HG03066 (cell line): ENCODE data around the gene GJC1.
"Not testable (repeated sequence)": the region's sequence is repeated elsewhere in the genome, so short reads cannot be mapped to it uniquely, and the experiment has no call there.

ENCODE experiments used
- ATAC-seq: cut with Tn5 transposase; IDR thresholded peaks from one replicate; pipeline ENCODE4 v1.9.1; 2021; ENCODE audit warnings: low read depth; ENCODE audit not compliant: unreplicated experiment

Gene GJC1

GRCh38 chr17:44763170-44763569 is 66.9 kb downstream of the GJC1 start:
- ATAC-seq: no peak

- ATAC-seq: no peak
These were observed 67.9 kb downstream of the GJC1 start for GRCh38 chr17:44761932-44762810.

DNA sequence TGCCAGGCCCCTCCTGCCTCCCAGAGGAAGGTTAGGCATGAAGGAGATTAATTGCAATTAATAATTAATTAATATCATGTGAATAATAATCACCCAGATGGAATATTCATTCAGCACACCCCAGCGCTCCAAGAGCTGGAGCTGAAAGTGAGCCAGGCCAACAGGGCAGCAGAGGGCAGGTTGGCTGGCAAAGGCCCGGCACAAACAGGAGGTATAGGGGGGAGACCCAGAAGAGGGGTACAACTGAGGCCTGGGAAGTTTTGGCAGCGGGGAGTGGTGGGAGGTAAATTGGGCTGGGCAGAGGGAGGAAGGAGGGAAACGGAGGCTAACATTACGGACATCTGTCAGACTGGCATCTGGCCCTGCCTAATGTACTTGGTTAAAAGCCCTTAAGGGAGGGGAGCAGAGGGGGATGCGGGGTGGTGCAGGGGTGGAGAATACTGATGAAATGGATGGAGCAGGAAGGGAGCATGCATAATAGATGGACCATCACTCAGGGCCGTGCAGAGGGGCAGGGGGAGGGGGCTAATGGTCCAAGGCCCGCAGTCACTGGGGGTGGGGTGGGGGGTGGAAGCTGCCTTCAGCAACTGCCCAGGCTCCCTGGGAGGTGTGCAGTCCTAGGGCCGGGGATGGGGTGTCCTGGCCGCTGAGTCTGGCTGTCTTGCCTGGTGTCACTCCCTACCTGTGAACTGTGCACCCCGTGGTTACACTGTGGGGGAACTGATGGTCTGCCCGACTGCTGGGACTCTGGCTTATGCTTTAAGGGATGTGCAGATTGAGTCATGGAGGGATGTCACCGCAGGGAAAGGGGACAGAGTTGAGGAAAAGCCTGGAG is 69.4 kb downstream of the GJC1 start:
- ATAC-seq: no peak

DNA sequence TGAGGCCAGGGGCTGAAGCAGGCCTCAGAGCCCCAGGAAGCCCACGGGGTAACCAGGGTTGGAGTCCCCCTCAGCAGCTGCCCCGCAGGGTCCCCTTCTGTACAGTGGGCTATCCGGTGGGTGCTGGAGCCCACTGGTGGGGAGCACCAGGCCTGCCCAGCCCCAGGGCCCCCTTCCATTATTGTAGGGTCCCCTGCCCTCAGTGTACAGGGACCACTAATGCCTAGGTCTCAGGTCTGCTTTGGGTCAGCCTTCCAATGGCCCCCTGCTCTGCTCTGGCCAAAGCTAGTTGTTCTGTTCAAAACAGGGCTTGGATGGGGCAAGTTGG is 70.2 kb downstream of the GJC1 start:
- no peak for ATAC-seq

DNA sequence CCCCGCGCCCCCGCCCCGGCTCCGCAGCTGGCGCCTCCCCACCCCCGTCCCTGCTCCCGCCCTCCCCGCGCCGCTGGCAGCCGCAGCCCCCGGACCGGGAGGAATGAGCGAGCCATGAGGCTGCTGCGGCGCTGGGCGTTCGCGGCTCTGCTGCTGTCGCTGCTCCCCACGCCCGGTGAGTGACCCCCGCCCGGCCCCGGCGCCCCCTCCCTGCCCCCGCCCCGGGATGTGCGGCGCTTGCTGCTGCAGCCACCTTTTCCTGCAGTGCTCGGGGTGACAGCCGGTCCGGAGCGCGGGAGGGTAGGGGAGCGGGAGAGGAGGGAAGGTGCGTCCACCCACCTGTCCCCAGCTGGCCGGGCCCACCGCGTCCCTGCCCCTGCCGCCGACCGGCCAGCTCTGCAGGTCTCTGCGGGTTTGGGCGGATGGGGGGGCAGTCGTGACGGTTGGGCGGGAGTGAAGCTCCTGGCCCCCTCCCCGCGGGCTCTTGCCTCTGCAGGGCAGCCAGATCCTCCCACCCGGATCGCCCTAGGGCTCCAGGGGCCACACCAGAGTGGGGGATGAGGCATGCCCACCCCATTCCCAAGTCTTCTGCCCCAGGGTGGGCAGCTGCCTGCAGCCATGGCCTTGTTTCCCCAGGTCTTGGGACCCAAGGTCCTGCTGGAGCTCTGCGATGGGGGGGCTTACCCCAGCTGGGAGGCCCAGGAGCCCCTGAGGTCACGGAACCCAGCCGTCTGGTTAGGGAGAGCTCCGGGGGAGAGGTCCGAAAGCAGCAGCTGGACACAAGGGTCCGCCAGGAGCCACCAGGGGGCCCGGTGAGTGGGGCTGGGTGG is 70.8 kb downstream of the GJC1 start:
- ATAC-seq: no peak

DNA sequence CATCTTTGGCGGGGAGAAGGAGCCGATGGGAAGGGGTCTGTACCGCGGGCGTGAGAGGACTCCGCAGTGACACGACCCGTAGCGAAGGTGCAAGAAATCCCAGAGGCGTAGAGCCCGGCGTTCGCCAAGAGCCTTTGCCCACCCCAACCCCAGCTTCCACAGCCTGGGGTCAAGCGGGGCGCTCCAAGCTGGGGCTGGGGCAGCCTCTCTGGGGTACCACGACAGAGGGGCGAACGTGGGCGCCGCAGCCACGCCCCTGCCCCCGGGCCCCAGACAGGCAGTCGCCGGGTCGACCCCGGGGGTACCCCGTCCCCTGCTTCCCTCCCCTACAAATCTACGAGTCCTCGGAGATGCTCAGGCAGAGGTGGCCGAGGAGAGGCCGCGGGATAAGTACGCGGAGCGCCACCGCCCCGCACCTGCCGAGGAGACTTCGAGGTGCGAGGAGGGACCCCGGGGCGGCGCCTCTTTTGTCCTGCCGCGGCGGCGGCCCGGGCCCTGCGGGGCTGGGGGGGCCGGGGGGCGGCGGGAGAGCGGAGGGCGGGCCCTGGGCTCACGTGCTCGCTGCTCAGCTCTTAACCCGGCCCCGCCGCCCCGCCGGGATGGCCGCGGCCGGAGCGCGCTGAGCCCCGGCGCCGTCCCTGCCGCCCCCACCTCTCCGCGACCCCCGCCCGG is 71.5 kb downstream of the GJC1 start, which contains the start of gene ADAM11:
Gene ADAM11, plus strand, starts transcription at position 575 of the 672 bp plus-strand sequence. CDS start 212 bp downstream, outside the sequence.
- ATAC-seq: no peak

DNA sequence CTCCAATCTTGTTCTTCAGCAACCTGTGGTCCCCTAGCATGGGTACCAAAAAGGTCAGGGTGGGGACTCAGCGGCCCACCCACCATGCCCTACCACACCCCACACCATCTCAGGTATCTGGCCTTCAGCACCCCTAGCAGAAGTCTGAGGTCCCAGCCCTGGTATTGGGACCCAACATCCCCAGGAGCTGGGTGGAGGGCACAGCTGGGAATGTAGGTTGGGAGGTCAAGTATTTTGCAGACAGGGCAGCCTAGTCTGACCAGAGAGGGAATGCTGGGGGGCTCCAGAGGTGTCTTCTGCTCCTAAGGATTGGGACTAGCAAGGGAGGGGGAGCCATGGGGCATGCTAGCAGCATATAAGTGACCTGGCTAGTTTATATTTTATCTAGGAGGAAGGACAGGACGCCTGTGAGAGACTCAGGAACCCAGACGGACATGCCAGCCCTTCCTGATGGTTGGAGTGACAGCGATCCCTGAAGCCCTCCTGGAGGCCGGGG is 72.1 kb downstream of the GJC1 start:
- ATAC-seq: no peak

- no peak for ATAC-seq
These were observed 72.8 kb downstream of the GJC1 start for GRCh38 chr17:44757045-44757917.

GRCh38 chr17:44755180-44755579 is 74.9 kb downstream of the GJC1 start:
- ATAC-seq: not testable (repeated sequence)

- ATAC-seq: no peak
These were observed 75.8 kb downstream of the GJC1 start for GRCh38 chr17:44754276-44754675.

GRCh38 chr17:44752953-44753861 is 76.9 kb downstream of the GJC1 start:
- no peak for ATAC-seq

DNA sequence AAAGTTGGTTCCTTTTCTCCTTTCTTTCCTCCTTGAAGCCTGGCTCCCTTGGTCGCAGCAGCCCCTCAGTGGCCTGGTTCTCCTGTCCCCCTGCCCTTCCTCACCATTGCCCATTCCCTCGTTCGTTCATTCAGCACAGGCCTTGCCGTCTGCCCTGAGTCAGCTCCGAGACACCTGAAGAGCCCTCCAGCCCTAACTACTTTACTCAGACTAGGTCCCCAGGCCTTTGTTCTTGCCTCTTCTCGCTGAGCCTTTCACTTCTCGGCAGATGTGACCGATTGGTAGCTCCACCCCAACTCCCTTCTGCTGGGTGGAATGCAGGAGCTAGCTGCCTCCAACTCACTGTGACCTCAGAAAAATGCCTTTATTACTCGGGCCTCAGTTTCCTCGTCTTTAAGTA is 78.3 kb downstream of the GJC1 start:
- ATAC-seq: no peak

GRCh38 chr17:44751331-44751730 is 78.8 kb downstream of the GJC1 start:
- no peak for ATAC-seq

GRCh38 chr17:44749980-44750318 is 80.1 kb downstream of the GJC1 start:
- no peak for ATAC-seq

DNA sequence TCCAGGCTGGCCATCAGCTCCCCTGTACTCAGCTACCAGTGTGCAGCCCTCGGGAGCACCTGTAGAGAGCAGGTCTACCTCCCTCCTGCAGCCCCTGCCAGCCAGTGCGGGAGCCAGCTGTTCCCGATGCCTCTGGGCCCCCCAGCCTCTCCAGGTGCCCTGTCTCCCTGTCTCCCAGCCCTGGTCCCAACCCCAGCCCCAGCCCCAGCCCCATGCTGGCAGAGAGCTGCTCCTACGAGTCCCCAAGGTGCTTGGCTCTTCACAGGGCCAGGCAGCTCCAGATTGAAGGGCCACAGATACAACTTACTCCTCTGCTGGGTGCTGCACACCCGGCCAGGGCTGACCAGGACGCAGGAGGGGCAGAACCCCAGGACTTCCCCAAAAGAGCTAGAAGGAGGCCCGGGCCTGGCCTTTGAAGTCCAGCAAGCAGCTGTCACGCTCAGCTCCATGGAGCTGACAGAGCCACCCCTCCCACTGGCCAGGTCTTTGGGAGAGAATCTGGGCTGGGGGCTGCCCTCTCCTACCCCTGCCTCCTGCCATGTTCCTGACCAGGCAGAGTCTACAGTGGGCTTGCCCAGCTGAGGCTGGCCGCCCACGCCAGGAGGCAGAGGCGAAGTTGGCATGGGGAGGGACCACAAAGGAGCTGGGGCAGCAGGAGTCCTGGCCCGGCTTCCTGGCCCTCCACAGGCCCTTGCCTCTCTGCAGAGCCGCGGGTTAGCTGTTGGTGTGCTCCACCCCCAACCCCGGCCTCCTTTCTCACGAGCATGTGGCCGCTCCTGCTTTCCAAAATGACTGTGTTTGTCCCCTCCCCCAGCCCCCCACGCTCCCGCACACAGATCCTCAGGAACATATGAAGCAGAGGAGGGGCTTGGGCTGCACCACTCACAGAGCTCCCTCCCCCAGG is 80.8 kb downstream of the GJC1 start:
- ATAC-seq: no peak
